Naive thymus-derived CD4-positive, alpha-beta T cell (primary cell): ENCODE results near the gene NRXN2. TPM values are rescaled to one million over a fixed set of nuclear protein-coding genes. Genes with fewer than 3 reads are reported as not detected.
A peak's percentile ranks its signal among the peaks of the same experiment; 100 is the strongest.

ENCODE experiments used
- ATAC-seq: fragments of 150-1000 bp; cut with Tn5 transposase; 2 replicates; pipeline ENCODE4 v1.10.0; 2021; ENCODE audit warnings: mild to moderate bottlenecking, moderate library complexity
- CTCF ChIA-PET: fragments of 350-600 bp; sonication (Branson Sonifier 250); formaldehyde crosslinking; loops from one replicate; lab custom pipeline; 2021; ENCODE audit warnings: antibody characterized with exemption; lab: Charles Lee
- POLR2A ChIA-PET: fragments of 350-600 bp; sonication (Branson Sonifier 250); formaldehyde crosslinking; loops from one replicate; lab custom pipeline; 2021; ENCODE audit warnings: antibody characterized with exemption, inconsistent platforms; lab: Charles Lee
- DNase-seq, 9 donors: peaks; one replicate each; pipeline versions ENCODE4 v3.0.0 to v3.0.0-alpha.2; 2020 to 2022; ENCODE audit warnings: mixed read lengths in 1 of 9
- H3K27ac ChIP-seq: one replicate; pipeline ENCODE4 v1.7.0; 2013; ENCODE audit warnings: mild to moderate bottlenecking, low read depth, low read length, moderate library complexity
- H3K27me3 ChIP-seq, 2 donors: one replicate each; pipeline ENCODE4 v1.7.0; 2013; ENCODE audit warnings: low read length in 2 of 2, mild to moderate bottlenecking in 2 of 2, moderate library complexity in 2 of 2; ENCODE audit not compliant: control insufficient read depth in 2 of 2, insufficient read depth in 2 of 2
- H3K36me3 ChIP-seq, 3 experiments: 1 replicate in 2 of 3; 2 replicates in 1 of 3; pipeline ENCODE4 v1.7.0; 2013; ENCODE audit warnings: low read length in 3 of 3, mild to moderate bottlenecking in 3 of 3, moderate library complexity in 1 of 3; ENCODE audit not compliant: insufficient read depth in 3 of 3, control insufficient read depth in 2 of 3
- H3K4me1 ChIP-seq, 2 donors: one replicate each; pipeline ENCODE4 v1.7.0; 2013; ENCODE audit warnings: low read length in 2 of 2, mild to moderate bottlenecking in 2 of 2, moderate library complexity in 1 of 2; ENCODE audit not compliant: control insufficient read depth in 2 of 2, insufficient read depth in 2 of 2
- H3K4me3 ChIP-seq: 2 replicates; pipeline ENCODE4 v1.7.0; 2013; ENCODE audit warnings: mild to moderate bottlenecking, low read length
- H3K9me3 ChIP-seq, 3 experiments: 1 replicate in 2 of 3; 2 replicates in 1 of 3; pipeline ENCODE4 v1.7.0; 2013; ENCODE audit warnings: low read length in 3 of 3; ENCODE audit not compliant: control insufficient read depth in 2 of 3
- H3K27ac Mint-ChIP-seq, 9 donors: one replicate each; pipeline ENCODE4 v1.8.0; 2020 to 2022; ENCODE audit warnings: mixed read lengths in 9 of 9, mild to moderate bottlenecking in 8 of 9, moderate library complexity in 5 of 9, inconsistent platforms in 2 of 9
- H3K27me3 Mint-ChIP-seq, 5 donors: one replicate each; pipeline ENCODE4 v1.8.0; 2021 to 2022; ENCODE audit warnings: mixed read lengths in 5 of 5, mild to moderate bottlenecking in 1 of 5
- H3K36me3 Mint-ChIP-seq, 5 donors: one replicate each; pipeline ENCODE4 v1.8.0; 2020 to 2022; ENCODE audit warnings: mixed read lengths in 5 of 5, mild to moderate bottlenecking in 3 of 5, inconsistent platforms in 1 of 5
- H3K4me1 Mint-ChIP-seq, 7 donors: one replicate each; pipeline ENCODE4 v1.8.0; 2020 to 2022; ENCODE audit warnings: mixed read lengths in 7 of 7, mild to moderate bottlenecking in 3 of 7, inconsistent platforms in 1 of 7
- H3K4me3 Mint-ChIP-seq, 10 donors: one replicate each; pipeline ENCODE4 v1.8.0; 2020 to 2022; ENCODE audit warnings: mild to moderate bottlenecking in 10 of 10, mixed read lengths in 10 of 10, moderate library complexity in 6 of 10, inconsistent platforms in 2 of 10
- H3K9me3 Mint-ChIP-seq, 11 donors: one replicate each; pipeline ENCODE4 v1.8.0; 2020 to 2022; ENCODE audit warnings: mixed read lengths in 11 of 11, mild to moderate bottlenecking in 4 of 11, inconsistent platforms in 1 of 11, moderate library complexity in 1 of 11
- intact Hi-C, 2 donors: fragments of 100-400 bp; cut with micrococcal nuclease; formaldehyde crosslinking; loops; one replicate each; pipeline ENCODE4 v1.15.1; 2023
- polyA plus RNA-seq, 2 donors: library from polyadenylated mRNA; unstranded; fragments of 300-500 nt; fragmentation: Illumina TruSeq; gene quantifications; one replicate each; pipeline ENCODE4 v1.2.3, GENCODE V29; 2021
- total RNA-seq, 6 experiments: library from RNA in 5 of 6; stranded (reverse) in 5 of 6; gene quantifications; 1 replicate in 5 of 6; 2 replicates in 1 of 6; pipeline ENCODE4 v1.2.3 and lab custom pipeline; 2021 to 2026

NRXN2 gene
- total and polyA plus RNA-seq, 7 experiments from 2014 or later = 0.07 to 0.71 (median 0.27) TPM; not detected in 4

- Mint-ChIP-seq H3K27me3 (peaks cover 10 to 35% (median 17%) of the 10 kb centered on the region in 5 donors), H3K36me3 (peaks cover 0 to 15% (median 0%) of the 10 kb centered on the region in 5 donors), H3K4me3 (peak overlapping the region; percentile 36 to 79 (median 66)), H3K27ac (peak overlapping the region in 8 of 9 donors; percentile 23 to 79 (median 60)), H3K9me3 (no peaks in the 10 kb centered on the region), H3K4me1 (peaks cover 0 to 22% (median 16%) of the 10 kb centered on the region in 7 donors)
- H3K9me3 ChIP-seq = no peaks in the 10 kb centered on the region
- H3K27ac ChIP-seq = peak overlapping the region; percentile 81
- ChIA-PET POLR2A (interaction anchor here (1.0 to 1.1 kb wide), 3 partner anchors 16 to 110 kb away, joined by 3 to 6 read pairs (median 3); no protein-coding TSS in a partner anchor), CTCF (interaction anchor here (1.1 kb wide), 1 partner anchor 31 kb away, joined by 3 read pairs; no protein-coding TSS in a partner anchor)
- H3K27me3 ChIP-seq = peaks cover 0 to 5% of the 10 kb centered on the region in 2 donors
- peaks cover 0 to 5% of the 10 kb centered on the region in 2 donors for H3K4me1 ChIP-seq
- H3K4me3 ChIP-seq = no peak overlapping the region
- no peak for DNase-seq
- H3K36me3 ChIP-seq = peaks cover 0 to 33% (median 6%) of the 10 kb centered on the region in 3 experiments
- intact Hi-C loops = loop anchor here (1.0 kb wide), 3 partner anchors 18 to 36 kb away; no protein-coding TSS in a partner anchor
- no peak for ATAC-seq
Observed at GRCh38 chr11:64723907-64724862, 1.2 kb upstream of the NRXN2 start.

GRCh38 chr11:64722141-64723065, 594 bp downstream of the NRXN2 start:
- Histone ChIP-seq H3K36me3 (peaks cover 0 to 16% (median 0%) of the 10 kb centered on the region in 3 experiments), H3K27ac (no peak overlapping the region), H3K4me3 (no peak overlapping the region), H3K27me3 (peaks cover 0 to 5% of the 10 kb centered on the region in 2 donors), H3K9me3 (no peaks in the 10 kb centered on the region), H3K4me1 (peaks cover 0 to 5% of the 10 kb centered on the region in 2 donors)
- peak overlapping the region in 1 of 9 donors; percentile 21 for H3K27ac Mint-ChIP-seq
- H3K9me3 Mint-ChIP-seq = no peaks in the 10 kb centered on the region
- peaks cover 0 to 4% (median 0%) of the 10 kb centered on the region in 5 donors for H3K36me3 Mint-ChIP-seq
- H3K27me3 Mint-ChIP-seq = peaks cover 13 to 51% (median 23%) of the 10 kb centered on the region in 5 donors
- intact Hi-C loops = loop anchor here (1.0 kb wide), 3 partner anchors 20 to 34 kb away; no protein-coding TSS in a partner anchor
- CTCF ChIA-PET = interaction anchor here (1.2 to 1.4 kb wide), 2 partner anchors 18 to 50 kb away, joined by 3 to 4 read pairs; no protein-coding TSS in a partner anchor
- H3K4me3 Mint-ChIP-seq = peak overlapping the region in 8 of 10 donors; percentile 11 to 61 (median 45)
- peaks cover 0 to 23% (median 16%) of the 10 kb centered on the region in 7 donors for H3K4me1 Mint-ChIP-seq
- POLR2A ChIA-PET = interaction anchor here (0.8 to 1.1 kb wide), 3 partner anchors 14 to 23 kb away, joined by 3 to 4 read pairs (median 3); no protein-coding TSS in a partner anchor
- ATAC-seq (no peak), DNase-seq (no peak)

GRCh38 chr11:64721359-64721699, 1.7 kb downstream of the NRXN2 start:
- peaks cover 18 to 61% (median 32%) of the 10 kb centered on the region in 5 donors for H3K27me3 Mint-ChIP-seq
- Histone ChIP-seq H3K36me3 (peaks cover 0 to 5% (median 0%) of the 10 kb centered on the region in 3 experiments), H3K4me1 (peaks cover 0 to 5% of the 10 kb centered on the region in 2 donors), H3K27me3 (peaks cover 2 to 5% of the 10 kb centered on the region in 2 donors), H3K4me3 (no peak overlapping the region), H3K9me3 (no peaks in the 10 kb centered on the region), H3K27ac (no peak overlapping the region)
- POLR2A ChIA-PET = no interaction called here
- CTCF ChIA-PET = interaction anchor here (0.6 to 1.4 kb wide), 3 partner anchors 19 to 400 kb away, joined by 3 to 4 read pairs (median 3); no protein-coding TSS in a partner anchor
- DNase-seq (no peak), ATAC-seq (no peak)
- intact Hi-C loops = no loop called here
- H3K27ac Mint-ChIP-seq = peak overlapping the region in 1 of 9 donors; percentile 81
- no peaks in the 10 kb centered on the region for H3K36me3 Mint-ChIP-seq
- H3K4me1 Mint-ChIP-seq = peaks cover 0 to 23% (median 16%) of the 10 kb centered on the region in 7 donors
- no peaks in the 10 kb centered on the region for H3K9me3 Mint-ChIP-seq
- no peak overlapping the region for H3K4me3 Mint-ChIP-seq

- H3K9me3 ChIP-seq = no peaks in the 10 kb centered on the region
- H3K27ac ChIP-seq = no peak overlapping the region
- CTCF ChIA-PET = interaction anchor here (0.6 kb wide), 1 partner anchor 400 kb away, joined by 3 read pairs; no protein-coding TSS in a partner anchor
- POLR2A ChIA-PET = no interaction called here
- Mint-ChIP-seq H3K27me3 (peaks cover 18 to 67% (median 36%) of the 10 kb centered on the region in 5 donors), H3K4me1 (peaks cover 0 to 23% (median 16%) of the 10 kb centered on the region in 7 donors), H3K36me3 (no peaks in the 10 kb centered on the region), H3K4me3 (peak overlapping the region in 2 of 10 donors; percentile 34 to 70), H3K27ac (peak overlapping the region in 2 of 9 donors; percentile 7 to 81), H3K9me3 (no peaks in the 10 kb centered on the region)
- ATAC-seq (no peak), DNase-seq (no peak)
- peaks cover 0 to 5% of the 10 kb centered on the region in 2 donors for H3K4me1 ChIP-seq
- H3K36me3 ChIP-seq = peaks cover 0 to under 1% (median 0%) of the 10 kb centered on the region in 3 experiments
- intact Hi-C loops = no loop called here
- no peak overlapping the region for H3K4me3 ChIP-seq
- H3K27me3 ChIP-seq = peaks cover 2 to 5% of the 10 kb centered on the region in 2 donors
Observed at GRCh38 chr11:64720640-64721358, 2.2 kb downstream of the NRXN2 start.

GRCh38 chr11:64720167-64720566, 2.8 kb downstream of the NRXN2 start:
- ChIA-PET POLR2A (interaction anchor here (1.1 kb wide), 1 partner anchor 13 kb away, joined by 3 read pairs; no protein-coding TSS in a partner anchor), CTCF (interaction anchor here (1.4 kb wide), 1 partner anchor 24 kb away, joined by 5 read pairs; the partner anchor contains the start of gene RASGRP2)
- H3K9me3 ChIP-seq = no peaks in the 10 kb centered on the region
- Mint-ChIP-seq H3K27me3 (peaks cover 22 to 73% (median 42%) of the 10 kb centered on the region in 5 donors), H3K4me3 (peak overlapping the region in 2 of 10 donors; percentile 25 to 34), H3K9me3 (no peaks in the 10 kb centered on the region), H3K36me3 (no peaks in the 10 kb centered on the region), H3K27ac (peak overlapping the region in 1 of 9 donors; percentile 30), H3K4me1 (peaks cover 0 to 17% (median 12%) of the 10 kb centered on the region in 7 donors)
- DNase-seq (no peak), ATAC-seq (no peak)
- peaks cover 0 to 5% of the 10 kb centered on the region in 2 donors for H3K4me1 ChIP-seq
- intact Hi-C loops = no loop called here
- no peaks in the 10 kb centered on the region for H3K36me3 ChIP-seq
- H3K4me3 ChIP-seq = no peak overlapping the region
- peaks cover 2 to 5% of the 10 kb centered on the region in 2 donors for H3K27me3 ChIP-seq
- H3K27ac ChIP-seq = no peak overlapping the region
